HG03521 (cell line): Measurements from ENCODE around the gene PDE6C.

Experiments
- ATAC-seq: cut with Tn5 transposase; IDR thresholded peaks from one replicate; pipeline ENCODE4 v1.9.1; 2021; ENCODE audit warnings: mild to moderate bottlenecking, moderate library complexity; ENCODE audit not compliant: unreplicated experiment

PDE6C gene

DNA sequence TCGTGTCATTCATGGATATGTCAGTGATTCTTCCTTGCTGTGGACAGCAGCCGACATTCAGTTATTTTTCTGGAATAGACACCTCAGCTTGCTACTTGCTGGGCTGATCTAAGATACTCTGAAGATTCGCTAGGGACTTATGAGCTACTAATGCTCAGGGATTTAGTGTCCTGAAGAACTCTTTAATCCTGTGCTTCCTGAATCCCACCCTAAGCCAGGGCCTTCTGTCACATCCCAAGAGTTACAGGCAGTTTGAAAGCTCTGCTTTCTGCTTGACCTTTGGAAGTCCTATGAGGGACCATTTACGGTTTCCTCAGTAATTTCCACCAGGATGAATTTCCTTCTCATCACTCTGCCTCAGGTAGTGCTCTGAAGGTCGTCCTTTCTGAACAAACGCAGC lies at the start of gene PDE6C:
Gene PDE6C (plus strand): TSS at position 227 of the 400 bp plus-strand sequence. CDS start 189 bp downstream, outside the sequence.
- no peak for ATAC-seq

DNA sequence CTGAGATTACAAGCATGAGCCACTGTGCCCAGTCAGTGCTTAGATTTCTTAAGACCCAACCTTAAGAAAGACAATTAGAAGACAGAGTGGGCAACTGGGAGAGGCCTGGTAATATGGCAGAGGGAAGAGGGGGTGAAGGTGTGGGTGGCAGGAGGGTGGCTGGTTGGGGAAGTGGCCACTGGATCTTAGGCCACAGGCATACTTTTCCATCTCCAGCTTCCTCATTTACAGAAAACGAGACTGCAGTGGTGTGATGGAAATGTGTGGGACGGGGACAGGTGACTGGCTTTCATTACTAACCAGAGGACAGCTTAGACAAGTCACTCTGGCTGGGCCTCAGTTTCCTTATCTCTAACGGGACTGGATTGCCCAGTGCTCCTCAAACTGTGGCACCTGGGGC lies 46.9 kb upstream of the PDE6C start:
- no peak for ATAC-seq

DNA sequence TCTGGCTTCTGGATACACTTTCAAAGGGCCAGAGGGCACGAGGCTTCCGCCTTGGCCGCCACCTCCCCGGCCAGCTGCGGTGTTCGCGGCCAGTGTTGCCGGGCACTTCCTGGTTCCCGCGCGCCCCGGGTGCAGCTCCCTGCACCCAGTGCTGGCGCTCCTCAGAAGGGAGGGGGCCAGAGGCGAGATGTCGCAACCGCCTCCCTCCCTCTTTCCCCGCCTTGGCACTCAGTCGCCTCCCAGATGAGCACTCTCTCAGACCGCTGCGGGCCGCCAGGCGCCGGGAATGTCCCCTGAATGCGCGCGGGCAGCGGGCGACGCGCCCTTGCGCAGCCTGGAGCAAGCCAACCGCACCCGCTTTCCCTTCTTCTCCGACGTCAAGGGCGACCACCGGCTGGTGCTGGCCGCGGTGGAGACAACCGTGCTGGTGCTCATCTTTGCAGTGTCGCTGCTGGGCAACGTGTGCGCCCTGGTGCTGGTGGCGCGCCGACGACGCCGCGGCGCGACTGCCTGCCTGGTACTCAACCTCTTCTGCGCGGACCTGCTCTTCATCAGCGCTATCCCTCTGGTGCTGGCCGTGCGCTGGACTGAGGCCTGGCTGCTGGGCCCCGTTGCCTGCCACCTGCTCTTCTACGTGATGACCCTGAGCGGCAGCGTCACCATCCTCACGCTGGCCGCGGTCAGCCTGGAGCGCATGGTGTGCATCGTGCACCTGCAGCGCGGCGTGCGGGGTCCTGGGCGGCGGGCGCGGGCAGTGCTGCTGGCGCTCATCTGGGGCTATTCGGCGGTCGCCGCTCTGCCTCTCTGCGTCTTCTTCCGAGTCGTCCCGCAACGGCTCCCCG lies 45.7 kb upstream of the PDE6C start, which contains the start of gene FFAR4:
Gene FFAR4 (plus strand): TSS at position 231 of the 842 bp plus-strand sequence. CDS start 56 bp downstream, at position 287.
- ATAC-seq: no peak

DNA sequence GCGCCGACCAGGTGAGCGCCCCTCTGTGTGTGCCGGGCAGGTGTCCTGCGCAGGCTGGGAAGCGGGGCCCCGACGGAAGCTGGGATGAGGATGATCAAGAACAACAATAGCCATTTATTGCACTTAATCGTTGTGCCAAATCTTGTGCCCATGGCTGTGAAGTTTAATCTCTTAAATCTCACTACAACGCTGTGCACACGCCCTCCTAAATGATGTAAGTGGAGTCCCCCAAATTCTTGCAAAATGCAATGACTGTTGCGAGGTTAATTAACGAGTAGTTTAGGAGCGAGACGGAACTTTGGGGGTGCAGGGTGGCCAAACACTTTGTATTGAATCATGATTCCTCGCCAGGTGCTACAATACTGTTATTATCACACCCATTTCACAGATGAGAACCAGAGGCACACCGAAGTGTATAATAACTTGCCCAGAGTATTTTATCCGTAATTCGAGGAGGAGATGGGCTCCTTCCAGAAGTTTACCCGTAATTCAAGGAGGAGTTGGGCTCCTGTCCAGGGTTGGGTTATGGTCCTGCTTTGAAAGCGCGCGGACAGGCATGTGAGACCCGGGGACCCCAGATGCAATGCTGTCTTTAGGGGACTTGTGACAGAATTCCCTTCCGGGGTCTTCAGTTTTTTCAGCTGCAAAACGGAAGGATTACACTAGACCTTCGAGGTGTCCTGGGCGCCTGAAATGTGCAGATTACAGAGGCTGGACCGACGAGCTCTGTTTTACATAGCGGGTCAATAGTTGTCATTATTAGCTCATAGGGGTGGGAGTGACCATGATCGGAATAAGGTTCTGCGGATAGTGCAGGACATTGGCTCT lies 44.8 kb upstream of the PDE6C start:
- no peak for ATAC-seq

DNA sequence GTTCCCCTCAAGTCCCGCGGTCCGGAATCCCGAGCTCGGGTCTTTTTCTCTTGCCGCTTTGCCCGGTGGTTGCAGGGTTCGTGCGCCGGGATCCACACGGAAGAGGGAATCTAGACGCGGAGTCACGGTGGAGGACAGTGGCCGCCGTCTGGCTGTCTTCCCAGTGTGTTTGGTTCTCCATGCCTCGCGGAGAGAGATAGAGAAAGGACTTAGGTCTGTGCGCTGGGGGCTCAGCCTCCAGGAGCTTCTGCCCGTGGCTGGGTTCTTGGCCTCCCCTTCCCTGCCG lies 44.3 kb upstream of the PDE6C start:
- no peak for ATAC-seq

DNA sequence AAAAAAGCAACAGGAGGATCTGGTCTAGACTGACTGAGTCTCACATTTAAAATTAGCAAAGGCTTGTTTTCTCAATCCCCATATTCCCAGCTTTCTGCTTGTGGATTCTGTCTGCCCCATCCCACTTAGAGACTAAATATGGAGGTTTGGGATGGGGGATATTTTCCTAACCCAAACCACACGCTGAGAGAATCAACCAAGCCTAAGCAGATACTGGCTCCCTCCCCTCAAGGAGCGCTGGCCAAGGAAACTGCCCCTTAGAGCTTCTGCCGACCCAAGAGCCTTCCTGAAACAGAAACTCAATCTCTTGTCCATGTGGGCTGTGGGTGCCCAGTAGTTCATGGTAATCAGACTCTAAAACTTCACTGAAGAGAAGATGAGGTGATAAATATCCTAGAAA lies 42.0 kb upstream of the PDE6C start:
- ATAC-seq: no peak

DNA sequence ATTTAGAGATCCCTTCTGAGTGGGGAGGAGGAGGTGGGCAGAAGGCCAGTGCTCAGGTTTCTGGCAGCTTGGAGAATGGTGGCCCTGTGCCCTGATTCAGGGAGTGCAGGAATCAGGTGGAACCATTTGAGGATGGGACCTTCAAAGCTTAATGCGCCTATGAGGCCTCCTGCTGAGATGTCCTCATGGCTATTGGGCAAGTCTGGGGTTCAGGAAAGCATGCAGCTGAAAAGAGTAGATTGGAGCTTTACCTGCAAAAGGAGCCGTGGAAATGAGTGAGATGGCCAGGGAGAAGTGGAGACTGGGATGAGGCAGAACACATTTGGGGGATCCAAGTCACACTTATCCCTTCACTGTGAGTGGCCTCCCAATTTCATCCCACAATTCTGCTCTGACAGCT lies 39.7 kb upstream of the PDE6C start:
- no peak for ATAC-seq

DNA sequence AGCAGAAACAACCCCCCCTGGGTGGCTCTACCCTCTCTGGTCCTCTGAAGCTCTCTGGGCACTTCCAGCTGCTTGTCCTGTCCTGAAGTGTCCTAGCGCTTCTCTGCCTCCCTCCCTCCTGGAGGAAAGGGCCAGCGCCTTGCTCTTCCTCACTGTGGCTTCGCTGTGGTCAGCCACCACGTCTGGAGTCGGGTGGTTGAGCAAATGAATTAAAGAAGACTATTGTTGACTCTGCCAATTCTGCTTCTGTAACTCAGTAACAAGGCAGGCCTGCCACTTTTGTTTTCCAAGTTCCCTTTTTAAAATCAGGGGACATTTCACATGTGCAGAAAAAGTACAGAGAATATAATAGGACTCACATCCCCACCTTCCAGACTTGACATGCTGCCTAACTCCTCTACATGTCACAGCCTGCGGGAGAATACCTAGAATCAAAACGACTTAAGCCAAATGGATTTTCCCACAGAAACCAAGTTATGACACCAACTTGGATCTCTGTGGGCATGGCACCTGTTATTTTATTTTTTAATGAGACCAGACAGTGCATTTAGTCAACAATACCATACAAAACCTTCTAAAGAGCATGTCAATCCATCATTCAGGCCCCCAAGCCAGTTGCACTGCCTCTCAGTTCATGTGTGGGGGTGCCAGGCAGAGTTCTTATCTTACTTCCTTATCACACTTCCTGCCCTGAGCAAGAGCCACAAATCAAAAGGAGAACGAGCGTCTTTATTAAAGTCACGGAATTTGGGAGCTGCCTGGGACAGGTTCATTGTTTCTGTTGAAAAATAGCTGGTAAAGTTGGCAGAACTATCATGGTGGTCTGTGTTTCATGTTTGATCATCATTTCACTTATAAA lies 39.1 kb upstream of the PDE6C start:
- ATAC-seq: no peak

DNA sequence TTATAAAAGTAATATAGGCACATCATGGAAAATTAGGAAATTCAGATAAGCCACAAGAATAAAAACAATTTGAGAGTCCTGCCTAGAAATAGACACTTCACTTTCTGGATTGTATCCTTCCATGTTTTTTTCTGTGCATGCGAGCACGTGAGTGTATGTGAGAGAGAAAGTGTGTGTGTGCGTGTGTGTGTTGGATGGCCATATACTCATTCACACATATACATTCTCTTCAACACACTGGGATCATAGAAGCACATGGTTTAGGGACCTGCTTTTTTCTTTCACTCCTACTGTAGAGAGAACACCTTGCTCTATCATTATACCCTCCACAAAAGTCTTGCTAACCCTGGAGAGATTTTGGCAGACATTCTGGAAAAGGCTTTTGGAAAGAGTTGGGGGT lies 38.4 kb upstream of the PDE6C start:
- ATAC-seq: no peak

DNA sequence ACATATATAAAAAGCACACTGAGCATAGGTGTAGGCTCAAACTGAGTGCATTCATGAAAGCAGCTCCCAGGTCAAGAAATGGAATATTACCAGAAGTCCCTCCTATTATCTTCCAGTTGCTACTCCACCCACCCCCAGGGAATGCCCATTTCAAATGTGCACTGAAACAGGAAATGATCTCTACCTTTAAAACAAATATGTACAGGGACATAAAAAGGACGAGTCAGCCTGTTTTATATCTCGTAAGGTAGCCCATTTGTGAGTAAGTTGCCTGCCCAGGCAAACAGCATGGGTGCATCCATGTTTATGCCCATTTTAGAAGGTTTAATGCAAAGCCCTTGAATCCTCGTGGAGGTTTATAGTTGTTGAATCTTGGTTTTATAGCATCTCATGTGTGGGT lies 35.4 kb upstream of the PDE6C start:
- no peak for ATAC-seq

DNA sequence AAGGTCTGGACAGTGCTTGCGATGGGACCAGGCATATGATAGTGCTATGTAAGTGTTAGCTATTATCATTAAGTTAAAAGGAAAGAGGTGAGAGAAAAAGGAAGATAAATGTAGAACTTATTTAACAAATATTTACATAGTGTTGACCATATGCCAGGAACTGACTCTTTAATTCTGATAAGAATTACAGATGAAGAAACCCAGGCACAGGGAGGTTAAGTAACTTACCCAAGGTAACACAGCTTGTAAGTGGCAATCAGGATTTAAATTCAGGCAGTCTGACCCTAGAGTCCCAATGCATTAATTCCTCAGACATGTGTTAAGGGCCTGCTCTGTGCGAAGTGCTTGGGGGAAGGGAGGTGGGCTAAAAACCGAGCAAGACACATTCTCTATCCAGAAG lies 34.8 kb upstream of the PDE6C start:
- ATAC-seq: no peak

DNA sequence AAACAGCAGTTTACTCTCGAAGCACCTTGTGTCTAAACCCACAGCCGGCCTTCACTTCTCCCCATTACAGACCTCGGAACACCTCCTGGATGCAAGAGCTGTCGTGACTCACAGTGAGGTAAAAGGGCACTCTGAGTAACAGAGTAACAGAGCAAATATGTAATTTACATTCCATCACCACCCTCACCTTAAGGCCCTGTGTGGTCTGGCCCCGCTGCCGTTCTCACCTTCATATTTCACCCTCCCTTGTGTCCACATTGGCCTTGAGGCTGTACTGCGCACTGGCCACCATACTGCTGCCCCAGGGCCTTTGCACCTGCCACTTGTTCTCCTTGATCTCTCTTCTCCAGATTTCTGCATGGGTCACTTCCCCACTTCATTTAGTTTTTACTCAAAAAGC lies 33.2 kb upstream of the PDE6C start:
- ATAC-seq: no peak

DNA sequence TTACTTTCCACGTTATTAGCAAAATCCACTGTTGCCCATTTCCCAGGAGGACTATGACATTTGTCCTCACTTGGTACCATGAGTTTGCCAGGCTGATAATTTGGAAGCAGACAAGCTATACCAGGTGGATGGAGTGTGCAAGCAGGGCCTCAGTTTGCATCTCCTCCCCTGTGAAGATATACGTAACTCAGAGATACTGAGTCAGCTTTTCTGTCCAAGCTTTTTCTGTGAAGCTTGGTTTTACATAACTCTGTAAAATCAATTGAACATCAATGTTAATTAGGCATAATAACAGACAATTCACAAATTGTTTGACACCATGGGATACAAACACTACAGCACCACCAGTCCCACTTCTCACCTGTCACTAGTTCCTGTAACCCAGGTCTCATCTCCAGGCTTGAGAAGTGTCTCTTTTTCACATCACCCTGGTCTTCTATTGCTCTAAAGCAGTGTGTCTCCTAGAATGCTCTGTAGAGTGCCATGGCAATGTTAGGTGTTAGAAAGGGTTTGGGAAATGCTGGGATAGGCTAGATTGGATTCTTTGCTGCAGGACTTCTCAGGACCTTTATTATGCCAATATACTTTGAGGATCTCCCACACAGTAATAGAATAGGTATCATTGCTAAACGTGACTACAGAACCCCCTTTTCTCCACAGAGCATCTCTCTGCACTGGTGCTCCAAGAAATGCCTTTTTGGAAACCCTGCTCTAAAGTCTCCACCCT lies 32.2 kb upstream of the PDE6C start:
- no peak for ATAC-seq

DNA sequence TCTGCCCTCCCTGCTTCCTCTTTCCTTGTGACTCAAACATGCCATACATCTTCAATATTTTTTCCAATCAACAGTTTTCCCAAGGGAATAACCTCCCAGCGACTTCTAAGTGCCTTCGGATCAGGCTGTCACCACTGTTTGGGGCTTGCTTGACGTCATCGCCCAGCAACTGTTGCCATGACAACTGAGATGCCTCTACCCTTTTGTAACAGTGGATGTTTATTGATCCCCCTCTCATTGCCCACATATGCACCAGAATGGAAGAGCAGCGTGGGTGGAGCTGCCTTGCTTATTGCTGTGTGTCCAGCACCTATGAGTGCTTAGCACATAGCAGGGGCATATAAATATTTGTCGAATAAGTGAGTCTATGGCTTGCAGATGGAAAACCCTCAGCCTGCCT lies 31.5 kb upstream of the PDE6C start:
- no peak for ATAC-seq

DNA sequence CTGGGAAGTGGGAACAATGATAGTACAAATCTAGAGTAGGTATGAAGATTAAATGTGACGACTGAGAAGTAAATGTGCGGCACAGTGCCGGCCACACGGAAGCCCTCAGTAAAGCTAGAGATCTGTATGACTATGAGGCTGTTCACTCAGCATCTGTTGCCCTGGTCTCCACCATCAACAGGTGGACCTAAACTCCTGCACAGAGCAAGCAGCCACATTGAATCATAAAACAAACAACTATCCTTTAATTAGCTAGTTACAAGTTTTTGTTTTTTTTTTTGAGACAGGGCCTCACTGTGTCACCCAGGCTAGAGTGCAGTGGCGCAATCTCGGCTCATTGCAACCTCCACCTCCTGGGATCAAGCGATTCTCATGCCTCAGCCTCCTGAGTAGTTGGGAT lies 27.9 kb upstream of the PDE6C start:
- no peak for ATAC-seq

DNA sequence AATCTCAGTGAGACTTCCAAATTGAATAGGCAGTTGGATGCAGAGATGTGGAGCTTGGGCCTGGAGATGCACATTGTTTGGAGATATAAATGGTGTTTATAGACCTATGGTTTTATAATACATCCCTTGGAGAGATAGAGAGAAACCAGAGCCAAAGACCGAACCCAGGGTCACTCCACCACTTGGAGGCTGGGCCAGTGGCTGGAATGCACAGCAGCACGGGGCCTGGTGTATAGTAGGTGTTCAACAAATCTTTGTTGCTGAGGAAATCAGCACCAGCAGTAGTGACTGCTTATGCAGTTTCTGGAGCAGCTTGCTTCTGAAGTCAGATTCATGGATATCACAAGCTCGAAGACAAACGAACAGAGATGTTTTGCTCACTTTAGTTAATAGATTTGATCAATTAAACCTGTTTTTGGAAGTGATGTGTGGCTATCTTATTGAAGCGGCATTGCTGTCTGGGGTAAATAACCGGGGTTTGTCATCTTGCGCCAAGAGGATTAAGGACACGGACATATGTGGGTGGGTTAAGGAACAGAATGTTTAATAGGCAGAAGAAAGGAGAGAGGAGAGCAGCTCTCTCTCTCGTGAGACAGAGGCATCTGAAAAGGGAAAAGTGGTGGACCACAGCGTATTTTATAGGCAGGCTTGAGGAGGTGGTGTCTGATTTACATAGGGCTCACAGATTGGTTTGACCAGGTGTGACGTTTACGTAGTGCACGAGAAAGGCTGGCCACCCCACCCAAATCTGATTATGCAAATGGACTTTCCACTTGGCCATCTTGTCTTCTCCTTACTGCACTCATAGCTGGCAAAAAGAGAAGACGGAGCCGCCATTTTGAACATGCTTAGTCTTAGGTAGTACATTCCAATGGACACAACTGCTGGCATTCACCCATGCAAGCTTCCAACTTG lies 22.4 kb upstream of the PDE6C start:
- ATAC-seq: no peak

DNA sequence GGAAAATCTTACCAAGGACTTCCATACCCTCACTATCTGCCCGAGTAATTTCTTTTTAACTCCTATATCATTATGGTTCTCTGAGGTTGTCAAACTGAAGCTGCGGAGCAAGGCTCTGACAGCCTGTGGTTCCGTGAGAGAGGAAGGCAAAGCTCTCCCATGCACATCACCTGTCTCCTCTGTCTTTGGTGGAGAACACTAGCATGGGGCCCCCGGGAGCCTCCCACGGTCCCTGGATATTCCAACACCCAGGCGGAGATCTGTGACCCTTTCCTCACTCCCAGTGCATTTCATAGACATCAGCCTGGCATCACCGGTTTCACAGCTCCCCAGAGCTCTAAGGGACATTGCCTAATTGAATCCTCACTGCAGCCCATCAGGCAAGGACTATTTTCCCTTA lies 21.7 kb upstream of the PDE6C start:
- ATAC-seq: no peak

DNA sequence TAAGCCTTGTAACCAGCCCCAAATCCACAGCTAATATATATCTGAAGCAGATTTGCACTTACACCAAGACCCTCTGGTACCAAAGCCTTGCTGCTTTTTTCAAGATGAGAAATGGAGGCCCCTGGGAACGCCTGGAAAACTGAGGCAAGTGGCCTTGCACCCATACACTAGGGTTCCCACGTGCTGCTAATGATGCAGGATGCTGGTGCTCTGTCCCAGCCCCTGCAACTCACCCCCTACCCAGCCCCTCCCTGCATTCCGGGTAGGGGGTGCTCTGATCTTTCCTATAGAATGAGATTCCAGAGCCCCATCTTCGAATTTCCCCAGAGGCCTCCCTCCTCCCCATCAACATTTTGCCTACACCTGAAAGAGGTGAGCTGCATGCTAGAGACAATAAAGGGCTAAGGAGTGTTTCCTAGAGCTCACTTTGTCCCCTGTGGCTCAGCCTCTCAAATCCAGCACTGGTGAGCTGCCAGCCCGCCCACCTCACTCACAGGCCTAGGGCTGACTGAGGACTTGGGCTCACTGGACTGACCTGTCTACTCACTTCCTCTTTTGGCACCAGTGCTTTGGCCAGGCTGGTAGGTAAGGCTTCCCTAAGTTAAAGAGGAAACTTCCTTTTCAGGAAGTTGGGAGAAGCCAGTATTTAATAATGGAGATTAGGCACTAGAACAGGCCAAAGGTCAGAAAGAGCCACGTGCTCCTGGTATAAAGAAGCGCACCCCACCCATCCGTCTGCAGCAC lies 21.1 kb upstream of the PDE6C start:
- ATAC-seq: no peak

DNA sequence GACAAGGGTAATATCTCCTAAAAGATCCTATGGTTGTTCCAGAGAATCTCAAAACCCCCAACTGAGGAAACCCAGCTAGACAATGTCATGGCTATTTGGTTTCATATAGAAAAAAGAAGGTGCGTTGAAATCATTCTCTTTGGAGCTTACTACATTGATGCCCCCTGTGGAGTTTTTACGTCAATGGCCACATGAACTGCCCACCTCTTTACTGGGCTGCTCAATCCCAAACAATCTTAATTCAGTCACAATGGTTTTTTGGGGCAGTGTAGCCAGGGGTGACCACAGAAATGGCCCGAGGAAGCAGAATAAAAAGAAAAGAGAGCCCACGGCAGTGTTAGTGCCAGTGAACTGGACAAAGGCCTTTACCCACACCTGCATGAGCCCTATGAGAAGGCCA lies 19.1 kb upstream of the PDE6C start:
- ATAC-seq: no peak
